Activated naive CD8-positive, alpha-beta T cell treated with anti-CD3 and anti-CD28 coated beads, Interleukin-2, amount 50 U/mL, for 24 hours (primary cell): Measurements from ENCODE around the gene GRID1.
A peak's percentile ranks its signal among the peaks of the same experiment; 100 is the strongest.

Experiments
- ATAC-seq: fragments of 150-1000 bp; cut with Tn5 transposase; one replicate; pipeline ENCODE4 v1.10.0; 2021
- DNase-seq: peaks from one replicate; pipeline ENCODE4 v3.0.0; 2021
- H3K27ac Mint-ChIP-seq: one replicate; pipeline ENCODE4 v1.8.0; 2021; ENCODE audit warnings: mild to moderate bottlenecking, mixed read lengths
- H3K27me3 Mint-ChIP-seq: one replicate; pipeline ENCODE4 v1.8.0; 2021; ENCODE audit warnings: mixed read lengths
- H3K36me3 Mint-ChIP-seq: one replicate; pipeline ENCODE4 v1.8.0; 2021; ENCODE audit warnings: low read depth, mixed read lengths
- H3K4me1 Mint-ChIP-seq: one replicate; pipeline ENCODE4 v1.8.0; 2021; ENCODE audit warnings: mixed read lengths
- H3K4me3 Mint-ChIP-seq: one replicate; pipeline ENCODE4 v1.8.0; 2021; ENCODE audit warnings: mild to moderate bottlenecking, moderate library complexity, mixed read lengths
- H3K9me3 Mint-ChIP-seq: one replicate; pipeline ENCODE4 v1.8.0; 2021; ENCODE audit warnings: mixed read lengths

GRID1 gene

GRCh38 chr10:86314616-86315548 lies 51.7 kb downstream of the GRID1 start:
- DNase-seq (no peak), ATAC-seq (no peak)
- Mint-ChIP-seq H3K27ac (no peak overlapping the region), H3K9me3 (no peaks in the 10 kb centered on the region), H3K27me3 (peaks cover 5% of the 10 kb centered on the region), H3K4me1 (no peaks in the 10 kb centered on the region), H3K4me3 (no peak overlapping the region), H3K36me3 (no peaks in the 10 kb centered on the region)

DNA sequence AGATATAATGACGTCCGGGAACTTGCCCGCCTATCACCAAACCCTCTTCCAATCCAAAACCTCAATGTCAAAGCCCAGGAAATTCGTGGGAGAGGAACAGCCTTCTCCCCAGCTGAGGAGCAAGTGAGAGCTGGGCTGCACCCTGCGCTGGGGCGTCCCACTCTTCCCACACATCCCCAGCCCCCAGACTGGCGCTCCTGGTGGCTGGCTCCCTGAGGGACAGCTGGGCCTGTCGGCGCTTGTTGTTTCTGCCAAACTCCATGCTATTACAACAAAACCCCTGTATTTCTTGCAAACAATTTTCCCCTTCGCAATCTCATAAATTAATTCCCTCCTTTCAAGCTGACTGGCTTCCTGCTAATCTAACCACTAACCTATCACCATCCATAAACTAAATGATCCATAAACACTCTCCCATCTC lies 53.0 kb downstream of the GRID1 start:
- no peak overlapping the region for H3K4me3 Mint-ChIP-seq
- peaks cover 2% of the 10 kb centered on the region for H3K27me3 Mint-ChIP-seq

GRCh38 chr10:86312701-86313270 lies 53.8 kb downstream of the GRID1 start:
- Mint-ChIP-seq H3K36me3 (no peaks in the 10 kb centered on the region), H3K27ac (no peak overlapping the region), H3K27me3 (no peaks in the 10 kb centered on the region), H3K9me3 (no peaks in the 10 kb centered on the region), H3K4me3 (no peak overlapping the region), H3K4me1 (no peaks in the 10 kb centered on the region)
- DNase-seq: no peak
- ATAC-seq: no peak

More for the DNA sequence above, 53.0 kb downstream of the GRID1 start:
- Mint-ChIP-seq H3K36me3 (no peaks in the 10 kb centered on the region), H3K4me1 (no peaks in the 10 kb centered on the region), H3K27ac (no peak overlapping the region), H3K9me3 (no peaks in the 10 kb centered on the region)
- no peak for ATAC-seq
- no peak for DNase-seq

DNA sequence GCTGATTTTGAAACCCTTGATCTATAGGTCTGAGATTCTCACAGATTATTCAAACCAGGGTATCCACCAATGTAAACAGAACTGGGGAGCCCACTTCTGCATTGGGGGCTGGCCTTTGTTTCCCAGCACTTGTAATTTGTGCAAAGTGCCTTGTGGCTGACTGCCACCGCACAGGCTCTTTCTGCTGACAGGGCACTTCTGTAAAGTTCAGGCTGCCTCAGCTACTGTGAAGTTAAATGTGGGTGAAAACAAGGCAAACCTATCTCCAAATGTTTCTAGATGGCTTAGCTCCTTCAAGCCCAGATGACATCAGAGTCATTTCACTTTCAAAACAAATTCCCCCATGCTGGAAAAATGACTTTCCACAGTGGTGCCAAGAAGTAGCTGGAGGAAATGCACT lies 54.7 kb downstream of the GRID1 start:
- no peaks in the 10 kb centered on the region for H3K27me3 Mint-ChIP-seq
- no peaks in the 10 kb centered on the region for H3K36me3 Mint-ChIP-seq
- no peak overlapping the region for H3K27ac Mint-ChIP-seq
- no peak overlapping the region for H3K4me3 Mint-ChIP-seq
- H3K9me3 Mint-ChIP-seq: no peaks in the 10 kb centered on the region
- no peaks in the 10 kb centered on the region for H3K4me1 Mint-ChIP-seq
- DNase-seq: no peak
- ATAC-seq: no peak

DNA sequence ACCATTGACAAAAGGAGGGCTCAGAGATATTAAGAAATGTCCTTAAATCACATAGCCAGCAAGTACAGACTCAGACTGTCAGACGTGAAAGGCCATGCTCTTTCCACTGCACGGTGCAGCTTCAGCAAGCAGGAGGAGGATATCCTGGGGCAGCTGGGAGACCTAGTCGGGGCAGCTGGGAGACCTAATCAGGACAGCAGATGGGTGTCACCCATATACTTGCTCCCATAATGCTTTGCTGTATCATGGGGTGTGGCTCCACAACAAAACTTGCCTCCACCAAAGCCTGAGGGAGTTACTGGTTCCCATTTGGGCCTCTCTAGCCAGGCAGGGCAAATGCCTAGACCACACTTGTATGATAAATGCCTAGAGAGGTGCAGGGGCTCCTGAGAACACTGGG lies 55.4 kb downstream of the GRID1 start:
- ATAC-seq (no peak), DNase-seq (no peak)
- Mint-ChIP-seq H3K4me3 (no peak overlapping the region), H3K9me3 (no peaks in the 10 kb centered on the region), H3K27ac (no peak overlapping the region), H3K36me3 (no peaks in the 10 kb centered on the region), H3K4me1 (no peaks in the 10 kb centered on the region), H3K27me3 (no peaks in the 10 kb centered on the region)

DNA sequence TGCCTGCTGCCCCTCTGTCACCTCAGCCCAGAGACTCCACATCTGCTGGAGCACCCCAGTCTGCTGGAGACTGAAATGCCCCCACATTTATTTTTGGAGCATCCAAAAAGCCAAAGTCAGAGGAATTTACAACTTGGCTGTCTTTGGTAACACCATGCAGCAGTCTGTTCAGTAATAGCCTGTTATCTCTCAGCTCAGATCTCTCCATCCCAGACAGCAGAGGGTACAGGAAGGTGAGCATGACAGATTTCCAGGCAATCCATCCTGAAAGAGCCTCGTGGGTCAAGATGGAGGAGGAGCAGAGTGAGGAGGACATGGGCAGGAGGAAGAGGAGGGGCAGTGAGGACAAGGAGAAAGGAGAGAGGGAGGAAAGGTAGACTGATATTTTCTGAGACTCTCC lies 55.9 kb downstream of the GRID1 start:
- Mint-ChIP-seq H3K9me3 (no peaks in the 10 kb centered on the region), H3K27me3 (no peaks in the 10 kb centered on the region), H3K36me3 (no peaks in the 10 kb centered on the region), H3K27ac (no peak overlapping the region), H3K4me3 (no peak overlapping the region), H3K4me1 (no peaks in the 10 kb centered on the region)
- no peak for DNase-seq
- no peak for ATAC-seq

GRCh38 chr10:86310291-86310690 lies 56.3 kb downstream of the GRID1 start:
- no peak overlapping the region for H3K27ac Mint-ChIP-seq
- no peak overlapping the region for H3K4me3 Mint-ChIP-seq
- H3K27me3 Mint-ChIP-seq: peaks cover under 1% of the 10 kb centered on the region
- no peaks in the 10 kb centered on the region for H3K9me3 Mint-ChIP-seq
- ATAC-seq (no peak), DNase-seq (no peak)
- no peaks in the 10 kb centered on the region for H3K36me3 Mint-ChIP-seq
- no peaks in the 10 kb centered on the region for H3K4me1 Mint-ChIP-seq

DNA sequence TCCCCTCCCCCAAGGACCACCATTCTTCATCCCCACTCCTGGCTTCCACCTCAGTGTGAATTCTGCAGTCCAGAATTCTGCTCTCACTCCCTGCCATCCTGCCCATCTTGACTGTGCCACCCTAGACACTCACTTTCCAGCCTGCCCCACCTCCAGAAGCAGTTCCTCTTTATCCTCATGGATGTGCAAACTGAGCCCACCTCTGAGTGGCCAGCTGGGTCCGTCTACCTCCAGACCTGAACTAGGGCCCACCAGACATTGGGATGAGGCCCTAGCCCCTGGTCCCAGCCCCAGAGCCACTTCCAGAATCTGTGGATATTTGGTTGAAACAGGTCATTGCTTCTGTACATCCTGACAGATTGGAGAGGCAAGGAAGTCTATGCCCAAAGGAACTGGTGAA lies 58.5 kb downstream of the GRID1 start:
- Mint-ChIP-seq H3K27ac (no peak overlapping the region), H3K4me3 (no peak overlapping the region), H3K36me3 (no peaks in the 10 kb centered on the region), H3K4me1 (no peaks in the 10 kb centered on the region), H3K9me3 (no peaks in the 10 kb centered on the region), H3K27me3 (peaks cover 3% of the 10 kb centered on the region)
- DNase-seq (no peak), ATAC-seq (no peak)

DNA sequence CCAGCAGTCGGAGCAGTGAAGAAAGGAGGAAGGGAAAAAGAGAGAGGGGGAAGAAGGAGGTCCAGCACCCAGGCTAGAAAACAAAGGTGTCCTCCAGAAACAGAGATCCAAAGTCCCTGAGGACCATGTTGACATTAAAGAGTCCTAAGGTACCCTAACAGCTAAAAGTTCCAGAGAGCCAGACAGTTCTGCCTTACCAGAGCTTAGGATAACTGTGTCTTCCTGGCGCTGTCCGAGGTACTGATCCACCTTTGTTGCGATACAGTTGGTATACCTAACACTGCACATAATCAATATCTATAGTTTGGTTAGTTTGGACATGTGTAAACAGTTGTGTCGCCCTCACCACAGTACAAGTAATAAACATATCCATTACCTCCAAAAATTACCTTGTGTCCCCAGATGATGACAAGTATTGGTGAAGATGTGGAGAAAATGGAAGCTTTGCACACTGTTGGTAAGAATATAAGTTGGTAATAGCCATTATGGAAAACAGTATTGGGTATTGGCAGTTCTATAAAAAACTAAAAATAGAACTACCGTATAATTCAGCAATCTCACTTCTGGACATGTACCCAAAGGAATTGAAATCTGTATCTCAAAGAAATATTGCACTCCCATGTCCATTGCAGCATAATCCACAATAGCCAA lies 59.8 kb downstream of the GRID1 start:
- H3K36me3 Mint-ChIP-seq: no peaks in the 10 kb centered on the region
- DNase-seq: peak; percentile 25

DNA sequence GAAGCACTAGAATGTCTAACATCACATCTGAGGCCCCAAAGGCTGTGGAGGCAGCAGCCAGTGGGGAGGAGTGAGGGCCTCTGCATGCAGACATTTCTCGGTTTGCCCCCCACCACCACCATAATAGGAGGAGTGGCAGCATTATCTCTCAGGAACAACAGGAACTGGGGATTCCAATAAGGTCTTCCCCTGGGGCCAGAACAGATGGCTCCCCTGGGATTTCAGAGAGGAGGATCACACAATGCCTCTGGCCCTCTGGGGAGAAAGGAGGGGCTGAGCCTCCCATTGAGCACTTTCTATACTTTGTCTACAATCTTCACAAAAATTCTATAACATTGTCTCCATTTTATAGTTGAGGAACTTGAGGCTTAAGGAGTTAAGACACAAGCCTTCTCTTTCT lies 61.1 kb downstream of the GRID1 start:
- Mint-ChIP-seq H3K27ac (no peak overlapping the region), H3K9me3 (no peaks in the 10 kb centered on the region), H3K4me3 (no peak overlapping the region), H3K27me3 (peaks cover 3% of the 10 kb centered on the region), H3K4me1 (no peaks in the 10 kb centered on the region), H3K36me3 (no peaks in the 10 kb centered on the region)
- ATAC-seq (no peak), DNase-seq (no peak)

More for the DNA sequence above, 59.8 kb downstream of the GRID1 start:
- ATAC-seq: no peak
- peaks cover 3% of the 10 kb centered on the region for H3K27me3 Mint-ChIP-seq
- no peak overlapping the region for H3K27ac Mint-ChIP-seq
- H3K4me3 Mint-ChIP-seq: no peak overlapping the region
- H3K9me3 Mint-ChIP-seq: no peaks in the 10 kb centered on the region
- H3K4me1 Mint-ChIP-seq: no peaks in the 10 kb centered on the region

DNA sequence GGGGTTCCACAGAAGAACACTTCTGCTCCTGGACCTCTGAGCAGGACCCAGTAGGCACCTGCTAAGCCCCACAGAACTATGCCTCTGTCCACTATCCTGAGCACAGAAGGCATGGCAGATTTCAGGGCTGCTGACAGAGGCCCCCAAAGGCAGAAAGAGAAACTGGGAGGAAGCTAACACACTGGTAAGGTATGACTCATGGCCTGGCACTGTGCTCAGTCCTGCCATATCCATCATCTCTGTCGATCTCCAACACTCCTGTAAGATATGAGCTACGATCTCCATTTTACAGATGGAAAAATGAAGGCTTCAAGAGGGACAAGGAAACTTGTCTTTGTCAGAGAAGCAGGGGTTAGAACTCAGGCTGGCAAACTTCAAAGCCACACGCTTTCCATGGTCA lies 62.2 kb downstream of the GRID1 start:
- peak; percentile 15 for ATAC-seq
- Mint-ChIP-seq H3K9me3 (no peaks in the 10 kb centered on the region), H3K27me3 (peaks cover 3% of the 10 kb centered on the region), H3K36me3 (no peaks in the 10 kb centered on the region), H3K27ac (no peak overlapping the region), H3K4me3 (no peak overlapping the region), H3K4me1 (no peaks in the 10 kb centered on the region)
- DNase-seq: no peak

DNA sequence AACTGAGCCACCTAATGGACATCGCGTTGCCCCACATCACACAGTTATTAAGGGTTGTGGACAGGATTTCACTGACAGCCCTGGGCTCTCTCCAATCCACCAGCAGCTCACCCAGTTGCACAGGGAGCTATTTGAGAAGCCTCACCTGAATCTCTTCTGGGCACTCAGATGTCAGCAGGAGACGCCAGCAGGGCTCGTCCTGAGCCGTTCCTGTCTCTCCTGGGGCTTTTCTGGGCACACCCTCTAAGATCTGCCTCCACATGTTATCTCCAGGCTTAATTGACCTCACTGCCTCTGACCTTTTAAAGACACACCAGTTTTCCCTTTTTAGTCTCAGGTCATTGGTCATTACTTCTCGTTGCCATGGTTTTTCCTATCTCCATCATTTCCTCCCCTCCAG lies 63.0 kb downstream of the GRID1 start:
- Mint-ChIP-seq H3K4me3 (no peak overlapping the region), H3K4me1 (no peaks in the 10 kb centered on the region), H3K36me3 (no peaks in the 10 kb centered on the region), H3K9me3 (no peaks in the 10 kb centered on the region), H3K27me3 (peaks cover 3% of the 10 kb centered on the region), H3K27ac (no peak overlapping the region)
- DNase-seq (no peak), ATAC-seq (no peak)

DNA sequence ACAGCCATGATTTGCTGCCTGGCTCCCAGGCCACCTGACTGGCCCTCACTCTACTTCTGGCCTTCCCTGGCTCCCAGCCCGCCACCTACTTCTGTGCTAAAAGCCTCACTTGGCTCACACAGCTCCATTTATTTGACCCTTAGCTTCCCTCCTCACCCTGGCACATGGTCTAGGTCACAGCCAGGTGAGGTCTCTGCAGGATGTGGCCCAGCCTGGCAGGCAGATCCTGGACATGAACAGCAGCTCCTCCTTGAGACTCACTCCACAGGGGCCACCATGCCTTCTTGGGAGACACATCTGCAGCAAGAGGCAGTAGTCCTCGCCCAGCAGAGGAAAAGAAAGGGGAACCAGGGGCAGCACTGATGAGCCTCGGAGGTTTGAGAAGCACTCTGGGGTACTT lies 64.6 kb downstream of the GRID1 start:
- Mint-ChIP-seq H3K27me3 (peaks cover 3% of the 10 kb centered on the region), H3K36me3 (no peaks in the 10 kb centered on the region), H3K4me1 (no peaks in the 10 kb centered on the region), H3K9me3 (no peaks in the 10 kb centered on the region), H3K27ac (no peak overlapping the region), H3K4me3 (no peak overlapping the region)
- DNase-seq: no peak
- ATAC-seq: no peak

- Mint-ChIP-seq H3K4me3 (no peak overlapping the region), H3K4me1 (no peaks in the 10 kb centered on the region), H3K27me3 (peaks cover 3% of the 10 kb centered on the region), H3K36me3 (no peaks in the 10 kb centered on the region), H3K9me3 (no peaks in the 10 kb centered on the region), H3K27ac (no peak overlapping the region)
- DNase-seq: no peak
- no peak for ATAC-seq
Observed at GRCh38 chr10:86300931-86301830, 65.4 kb downstream of the GRID1 start.
